Stimulated activated CD4-positive, alpha-beta T cell treated with anti-CD3 and anti-CD28 coated beads, Interleukin-4, amount 100 ng/mL, for 24 hours (primary cell): ENCODE measurements around the gene SHISA3.
"Not testable (repeated sequence)": the region's sequence is repeated elsewhere in the genome, so short reads cannot be mapped to it uniquely, and the experiment has no call there.

ENCODE experiments used
- DNase-seq: peaks from one replicate; pipeline ENCODE4 v3.0.0-alpha.2; 2020

The SHISA3 gene

DNA sequence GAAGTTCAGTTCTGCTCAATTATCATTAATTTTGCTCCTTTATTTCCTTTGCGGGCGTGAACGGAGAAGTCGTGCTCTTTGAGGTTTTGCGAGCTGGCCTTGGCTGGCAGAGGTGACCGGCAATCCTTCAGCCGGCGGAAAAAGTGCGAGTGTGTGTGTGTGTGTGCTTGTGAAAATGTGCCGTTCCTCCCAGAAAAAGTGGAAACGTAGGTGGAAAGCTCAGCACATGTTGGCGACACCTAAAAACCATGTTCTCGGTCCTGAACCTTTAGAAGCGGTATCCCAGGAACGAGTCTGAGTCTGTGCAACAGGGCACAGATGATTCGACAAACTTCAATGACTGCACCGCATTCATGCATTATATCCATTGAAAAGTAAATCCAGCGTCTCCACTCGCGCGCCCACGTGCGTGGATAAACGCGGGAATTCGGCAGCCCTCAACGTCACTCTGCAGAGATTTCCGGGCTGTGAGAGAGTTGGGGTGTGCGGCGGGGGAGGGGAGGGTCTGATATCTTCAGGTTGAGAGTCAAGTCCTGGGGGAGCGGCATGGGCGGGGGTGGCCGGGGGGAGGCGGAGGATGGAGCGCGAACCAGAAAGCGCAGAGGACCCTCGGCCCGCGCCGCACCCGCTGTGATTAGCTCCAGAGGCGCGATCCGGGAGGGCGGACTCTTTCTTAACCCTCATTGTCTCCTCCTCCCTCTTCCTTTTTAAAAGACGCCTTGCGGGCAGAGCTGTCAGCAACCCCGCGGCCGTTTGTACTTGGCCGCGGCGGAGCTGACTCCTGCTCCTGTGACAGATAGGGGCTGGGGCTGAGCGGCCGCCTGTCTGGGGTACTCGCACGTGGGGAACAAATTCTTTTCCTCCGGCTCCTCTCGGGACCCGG, at the start of gene SHISA3:
Gene SHISA3 (plus strand): TSS at position 737 of the 883 bp plus-strand sequence. CDS start 569 bp downstream, outside the sequence.
- no peak for DNase-seq

DNA sequence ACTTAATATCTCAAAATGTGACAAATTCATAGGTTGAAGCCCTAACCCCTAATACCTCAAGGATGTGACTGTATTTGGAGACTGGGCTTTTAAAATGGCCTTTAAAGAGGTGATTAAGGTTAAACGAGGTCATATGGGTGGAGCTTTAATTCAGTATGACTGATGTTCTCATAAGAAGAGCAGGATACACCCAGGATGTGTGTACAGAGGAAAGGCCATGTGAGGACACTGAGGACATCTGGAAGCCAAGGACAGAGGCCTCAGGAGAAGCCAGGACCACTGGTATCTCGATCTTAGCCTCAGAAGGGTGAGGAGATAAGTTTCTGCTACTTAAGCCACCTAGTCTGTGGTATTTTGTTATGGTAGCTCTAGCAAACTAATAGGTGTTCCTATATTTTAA, 49.0 kb upstream of the SHISA3 start:
- DNase-seq: no peak

DNA sequence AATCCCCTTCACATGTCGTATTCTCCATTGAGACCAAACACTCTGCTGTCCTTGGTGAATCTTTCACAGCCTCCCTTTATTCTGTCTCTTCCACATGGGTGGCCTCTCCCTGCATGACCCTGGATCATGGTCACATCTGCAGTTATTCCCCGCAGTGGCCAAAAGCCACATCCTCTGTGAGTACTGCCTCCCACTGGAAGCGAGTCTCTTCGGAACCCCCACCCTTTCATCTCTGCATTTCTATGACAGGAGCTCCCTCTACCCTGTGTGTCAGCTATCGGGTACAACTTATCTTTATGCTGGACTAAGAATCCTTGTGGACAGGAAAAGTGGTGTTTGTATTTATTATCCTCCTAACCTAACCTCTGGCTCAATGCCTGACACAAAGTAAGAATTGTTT, 48.6 kb upstream of the SHISA3 start:
- no peak for DNase-seq

DNA sequence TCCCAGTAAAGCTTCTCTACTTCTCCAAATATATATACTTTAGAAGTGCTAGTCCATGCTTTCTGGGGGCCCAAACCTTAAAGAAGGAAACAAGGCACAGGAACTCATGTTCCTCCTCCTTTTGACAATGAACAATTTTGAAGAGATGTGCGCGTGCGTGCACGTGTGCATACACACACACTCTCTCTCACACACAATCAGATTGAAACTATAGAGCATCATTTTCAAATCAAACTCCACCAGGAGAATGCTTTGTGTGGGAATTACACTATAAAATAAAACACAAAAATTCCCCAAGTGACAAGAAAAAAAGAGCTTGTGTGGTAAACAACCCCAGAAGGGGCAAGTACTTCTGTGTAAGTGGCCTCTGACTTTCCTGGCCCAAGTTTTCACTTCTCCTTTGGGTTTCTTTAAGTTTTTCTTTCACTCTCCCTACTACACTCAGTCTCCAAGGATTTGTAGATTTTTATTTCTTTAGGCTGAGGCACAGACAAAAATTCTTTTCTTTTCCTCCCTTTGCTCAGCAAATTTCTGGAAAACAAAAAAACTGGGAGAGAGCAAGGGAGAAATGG, 46.6 kb upstream of the SHISA3 start:
- no peak for DNase-seq

DNA sequence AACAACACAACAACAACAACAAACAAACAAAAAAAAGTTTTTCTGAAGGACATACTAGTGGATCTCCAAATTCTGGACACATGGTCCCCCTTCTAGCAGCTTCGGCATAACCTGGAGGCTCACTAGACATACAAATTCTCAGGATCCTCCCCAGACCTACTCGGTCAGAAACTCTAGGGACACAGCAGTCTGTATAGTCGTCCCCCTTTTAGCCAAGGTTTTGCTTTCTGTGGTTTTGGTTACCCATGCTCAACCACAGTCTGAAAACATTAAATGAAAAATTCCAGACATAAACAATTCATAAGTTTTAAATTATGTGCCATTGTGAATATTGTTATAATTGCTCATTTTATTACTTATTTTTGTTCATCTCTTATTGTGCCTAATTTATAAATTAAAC, 45.2 kb upstream of the SHISA3 start:
- DNase-seq: no peak

DNA sequence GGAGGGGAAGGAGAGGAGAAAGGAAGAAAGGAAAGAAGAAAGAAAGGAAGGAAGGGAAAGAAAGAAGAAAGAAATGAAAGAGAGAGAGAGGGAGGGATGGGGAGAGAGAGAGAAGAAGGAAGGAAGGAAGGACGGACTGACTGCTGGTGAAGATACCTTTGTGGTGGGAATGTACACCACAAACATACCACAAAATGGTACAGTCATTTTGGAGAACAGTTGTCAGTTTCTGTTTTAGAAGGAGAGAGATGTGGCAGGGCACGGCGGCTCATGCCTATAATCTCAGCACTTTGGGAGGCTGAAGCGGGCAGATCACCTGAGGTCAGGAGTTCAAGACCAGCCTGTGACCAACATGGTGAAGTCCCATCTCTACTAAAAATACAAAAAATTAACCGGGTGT, 40.0 kb upstream of the SHISA3 start:
- DNase-seq: no peak

DNA sequence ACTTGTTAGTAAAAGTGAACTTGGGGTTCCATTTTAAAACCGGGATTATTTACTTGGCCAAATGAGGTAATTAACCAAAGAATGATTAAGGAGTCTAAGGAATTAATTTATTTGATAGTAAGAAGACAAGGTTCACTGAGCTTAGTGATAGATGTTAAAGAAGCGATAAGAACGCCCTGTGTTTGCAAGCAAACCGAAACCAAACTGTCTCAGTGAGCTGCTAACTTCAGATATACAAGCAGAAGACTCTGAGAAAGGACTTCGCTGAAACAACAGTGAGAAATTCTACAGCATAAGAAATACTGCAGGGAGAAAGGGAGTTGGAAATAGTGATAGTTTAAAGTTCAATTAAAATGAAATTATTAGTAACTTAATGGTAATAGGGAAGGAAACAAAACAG, 37.6 kb upstream of the SHISA3 start:
- no peak for DNase-seq

DNA sequence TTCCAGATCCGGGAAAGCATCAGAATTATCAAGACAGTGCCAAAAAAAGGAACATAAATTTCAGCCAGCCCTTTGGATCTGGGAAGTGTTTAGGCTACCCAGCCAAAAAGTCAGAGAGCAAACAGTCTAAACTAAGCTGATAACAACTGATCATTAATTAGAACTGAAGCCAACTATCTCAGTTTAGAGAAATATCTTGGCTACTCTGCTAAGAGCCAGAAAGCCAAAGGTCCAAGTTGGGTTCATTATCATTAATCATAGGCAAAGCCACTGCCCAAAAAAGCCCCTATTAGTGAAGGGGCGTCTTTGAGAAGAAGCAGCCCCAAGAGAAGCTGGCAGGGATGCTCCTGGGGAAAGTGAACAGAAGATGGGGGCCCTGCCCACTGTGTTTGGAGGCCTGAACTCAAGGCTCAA, 37.0 kb upstream of the SHISA3 start:
- DNase-seq: no peak

DNA sequence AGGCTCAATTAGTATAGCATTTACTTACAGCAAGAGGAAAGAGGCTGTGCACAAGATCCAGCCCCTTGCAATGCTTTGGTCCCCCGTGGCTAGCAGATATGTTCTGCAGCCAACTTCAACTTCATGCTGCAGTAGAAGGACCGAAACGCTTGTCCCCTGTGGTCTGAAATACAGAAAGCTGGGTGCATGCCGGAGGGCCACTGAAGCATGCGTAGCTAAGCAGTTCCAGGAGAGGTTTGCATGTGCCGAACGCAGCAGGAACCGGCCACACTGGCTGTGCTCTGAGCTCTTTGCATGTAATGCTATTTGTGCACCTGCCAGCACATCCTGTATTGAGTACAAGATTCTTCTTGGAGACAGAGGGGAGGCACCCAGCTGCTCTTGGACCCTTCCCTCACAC, 35.8 kb upstream of the SHISA3 start:
- DNase-seq: no peak

DNA sequence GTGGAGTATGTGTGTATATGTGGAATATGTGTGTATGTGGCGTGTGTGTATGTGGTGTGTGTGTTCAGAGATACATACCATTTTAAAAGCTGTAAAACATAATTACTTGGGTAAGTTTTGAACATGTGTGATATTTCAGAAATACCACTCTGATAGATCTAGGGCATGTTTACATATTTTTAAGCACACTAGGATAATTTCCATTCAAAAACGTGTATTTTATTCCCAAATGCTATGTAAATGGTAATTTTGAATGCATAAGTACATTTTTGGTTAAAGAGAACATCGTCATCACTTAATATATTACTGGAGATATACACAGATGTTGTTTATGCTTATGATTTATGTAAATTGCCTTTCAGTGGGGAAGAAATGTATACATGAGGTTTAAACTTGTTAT, 34.7 kb upstream of the SHISA3 start:
- DNase-seq: no peak

DNA sequence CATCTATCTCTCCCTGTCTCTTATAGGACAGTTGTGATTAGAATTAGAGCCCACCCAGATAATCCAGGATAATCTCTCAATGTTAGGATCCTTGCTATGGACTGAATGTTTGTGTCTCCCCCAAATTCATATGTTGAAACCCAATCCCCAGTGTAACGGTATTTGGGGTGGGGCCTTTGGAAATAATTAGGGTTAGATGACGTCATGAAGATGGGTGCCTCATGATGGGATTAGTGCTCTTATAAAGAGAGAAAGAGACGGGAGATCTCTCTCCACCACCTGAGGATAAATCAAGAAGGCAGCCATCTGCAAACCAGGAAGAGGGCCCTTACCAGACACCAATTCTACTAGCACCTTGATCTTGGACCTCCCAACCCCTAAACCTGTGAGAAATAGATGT, 33.7 kb upstream of the SHISA3 start:
- DNase-seq: no peak

DNA sequence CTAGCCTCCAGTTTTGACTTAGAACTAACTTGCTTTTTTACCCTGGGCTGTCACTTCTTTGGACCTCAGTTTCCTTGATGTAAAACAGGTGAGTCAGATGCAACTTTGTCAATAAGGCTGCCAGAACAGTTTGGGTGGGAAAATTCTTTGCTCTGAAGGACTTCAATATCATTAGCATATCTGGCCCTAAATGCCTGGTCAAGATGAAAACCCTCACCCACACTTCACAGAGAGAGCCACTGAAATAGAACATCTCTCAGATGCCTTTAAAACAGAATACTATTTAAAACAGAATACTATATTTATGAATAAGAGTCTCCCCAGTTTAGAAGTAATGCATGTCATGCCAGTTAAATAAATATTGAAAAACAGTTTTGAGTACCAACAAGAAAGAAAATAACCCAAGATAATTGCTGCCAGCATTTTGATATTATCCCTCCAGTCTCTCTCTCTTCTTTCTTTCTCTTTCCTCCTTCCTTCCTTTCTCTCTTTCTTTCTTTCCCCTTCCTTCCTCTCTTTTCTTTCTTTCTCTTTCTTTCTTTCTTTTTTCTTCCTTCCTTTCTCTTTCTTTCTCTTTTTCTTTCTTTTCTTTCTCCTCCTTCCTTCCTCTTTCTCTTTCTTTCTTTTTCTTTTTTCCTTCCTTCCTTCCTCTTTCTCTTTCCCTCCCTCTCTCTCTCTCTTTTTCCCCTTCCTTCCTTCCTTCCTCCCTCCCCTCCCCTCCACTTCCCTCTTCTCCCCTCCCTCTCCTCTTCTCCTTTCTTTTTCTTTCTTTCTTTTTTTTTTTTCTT, 32.8 kb upstream of the SHISA3 start:
- no peak for DNase-seq

DNA sequence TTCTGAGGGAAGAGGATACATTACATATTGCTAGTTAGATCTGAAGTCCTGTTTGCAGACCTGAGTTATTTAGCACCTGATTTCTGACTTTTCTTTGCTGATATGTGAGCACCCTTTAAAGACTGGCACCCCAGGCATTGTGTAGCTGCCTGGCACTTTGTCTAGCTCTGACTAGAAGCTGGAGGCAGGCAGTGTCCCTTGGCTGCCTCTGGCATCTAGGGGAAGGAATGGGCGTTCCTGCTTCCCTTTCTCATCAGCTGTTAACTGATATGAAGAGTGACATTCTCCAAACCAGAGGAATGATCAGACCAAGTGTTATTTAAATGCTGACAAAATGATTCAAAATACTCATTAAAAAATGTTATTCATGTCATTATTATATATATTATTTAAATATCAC, 30.3 kb upstream of the SHISA3 start:
- DNase-seq: no peak

DNA sequence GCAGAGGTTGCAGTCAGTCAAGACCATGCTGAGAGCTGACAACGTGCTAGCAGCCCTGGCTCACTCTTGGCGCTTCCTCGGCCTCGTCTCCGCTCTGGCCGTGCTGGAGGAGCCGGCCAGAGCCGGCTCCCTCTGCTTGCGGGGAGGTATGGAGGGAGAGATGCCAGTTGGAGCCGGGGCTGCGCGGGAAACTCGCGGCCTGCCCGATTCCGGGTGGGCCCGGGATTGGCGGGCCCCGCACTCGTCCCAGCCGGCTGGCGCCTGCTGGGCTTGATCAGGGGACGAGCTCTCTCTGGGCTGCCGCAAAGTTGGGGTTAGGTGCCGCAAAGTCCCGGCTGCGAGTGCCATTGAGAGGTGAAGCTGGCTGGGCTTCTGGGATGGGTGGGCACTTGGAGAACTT, 27.8 kb upstream of the SHISA3 start:
- DNase-seq: no peak

DNA sequence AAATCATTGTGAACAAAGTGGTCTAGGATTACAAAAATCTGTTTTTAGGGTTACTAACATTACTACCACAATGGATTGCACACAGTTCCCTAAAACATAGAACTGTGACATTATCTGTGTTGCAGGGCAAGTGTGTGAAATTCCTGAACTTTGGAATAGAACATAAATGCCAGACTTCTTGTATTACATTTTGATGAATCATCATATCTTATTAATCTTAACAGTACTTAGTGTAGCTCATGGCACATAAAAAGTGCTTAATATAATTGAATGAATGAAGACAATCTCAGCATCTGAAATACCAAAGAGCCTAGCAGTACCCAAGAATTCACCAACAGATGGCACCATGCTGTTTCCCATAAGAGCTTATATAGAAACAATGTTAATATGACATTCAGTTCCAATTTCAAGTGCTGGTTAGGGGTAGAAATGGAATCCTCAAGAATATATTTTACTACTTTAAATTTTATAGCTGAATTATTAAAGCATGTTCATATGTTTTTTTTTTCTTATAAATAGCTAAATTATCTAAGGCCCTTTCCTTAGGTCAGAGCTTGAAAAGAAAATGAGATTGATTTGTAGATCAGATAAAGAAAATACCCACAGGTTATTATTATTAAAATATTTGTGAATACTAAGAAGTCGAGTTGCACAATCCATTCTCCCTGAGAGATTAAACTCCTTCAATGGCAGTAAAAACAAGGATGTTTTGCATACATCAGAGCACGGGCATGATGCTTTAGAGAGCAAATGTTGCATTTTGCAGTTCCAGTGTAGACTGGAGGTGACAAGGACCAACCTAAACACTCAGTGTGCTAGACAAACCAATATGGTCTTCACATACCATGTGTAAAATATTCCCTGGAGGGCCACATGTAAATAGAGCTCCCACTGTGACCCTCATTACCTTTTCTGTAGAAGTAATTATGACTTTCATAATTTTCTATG, 25.7 kb upstream of the SHISA3 start:
- no peak for DNase-seq

DNA sequence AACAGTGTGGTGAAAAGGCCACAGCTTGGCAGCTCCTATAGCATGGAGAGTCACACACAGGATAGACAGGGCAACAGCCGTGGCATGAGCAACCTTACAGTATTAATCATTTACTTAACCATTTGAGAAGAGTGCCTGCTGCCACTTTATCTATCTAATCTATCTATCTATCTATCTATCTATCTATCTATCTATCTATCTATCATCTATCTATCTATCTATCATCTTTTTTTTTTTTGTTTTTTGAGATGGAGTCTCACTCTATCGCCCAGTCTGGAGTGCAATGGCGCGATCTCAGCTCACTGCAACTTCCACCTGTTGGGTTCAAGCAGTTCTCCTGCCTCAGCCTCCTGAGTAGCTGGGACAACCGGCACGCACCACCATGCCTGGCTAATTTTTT, 25.0 kb upstream of the SHISA3 start:
- DNase-seq: not testable (repeated sequence)

DNA sequence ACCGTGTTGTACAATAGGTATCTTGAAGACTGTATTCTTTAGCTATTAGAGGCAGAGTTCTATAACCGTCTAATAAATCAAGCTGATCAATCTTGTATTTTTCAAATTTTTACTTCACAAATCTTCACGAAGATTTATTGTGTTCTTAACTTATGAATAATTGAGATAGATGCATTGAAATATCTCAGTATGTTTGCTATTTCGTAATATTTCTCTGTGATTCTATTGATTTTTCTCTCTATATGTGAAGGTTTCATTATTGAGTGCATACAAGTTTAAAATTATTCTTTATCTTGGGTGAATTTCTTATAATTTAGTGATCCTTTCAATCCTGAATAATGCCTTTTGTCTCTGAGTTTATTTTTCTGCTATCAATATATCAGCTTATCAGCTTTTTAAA, 19.8 kb upstream of the SHISA3 start:
- DNase-seq: no peak

DNA sequence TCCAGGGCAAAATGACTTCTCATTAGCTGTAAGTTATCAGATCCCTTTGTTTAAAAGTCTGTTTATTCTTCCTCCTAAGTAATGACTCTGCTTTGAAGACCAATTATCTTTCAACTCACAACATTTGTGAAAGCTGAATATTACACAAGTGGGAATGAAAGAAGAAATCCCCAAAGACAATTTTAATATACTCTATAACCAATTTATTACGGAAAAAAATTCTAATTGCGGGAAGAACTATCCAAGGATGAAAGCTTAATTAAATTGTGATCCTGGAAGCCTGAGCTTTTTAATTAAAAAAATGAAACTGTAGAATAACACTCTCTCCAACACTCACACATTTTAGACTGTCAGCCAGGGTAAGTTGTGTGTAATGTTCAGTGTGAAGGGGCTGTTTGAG, 15.6 kb upstream of the SHISA3 start:
- DNase-seq: no peak

DNA sequence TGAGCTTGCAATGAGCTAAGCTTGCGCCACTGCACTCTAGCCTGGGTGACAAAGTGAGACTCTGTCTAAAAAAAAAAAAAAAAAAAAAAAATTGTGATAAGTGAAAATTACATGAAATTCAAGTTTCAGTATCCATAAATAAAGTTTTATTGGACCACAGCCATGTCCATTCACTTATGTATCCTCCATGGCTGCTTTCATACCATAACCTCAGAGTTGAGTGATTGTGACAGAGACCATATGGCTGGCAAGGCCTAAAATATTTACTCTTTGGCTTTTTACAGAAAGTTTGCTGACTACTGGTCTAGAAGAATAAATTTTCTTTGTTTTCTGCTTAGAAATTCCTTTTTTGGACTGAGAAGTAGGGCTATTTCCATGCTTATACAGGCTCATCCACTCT, 11.8 kb upstream of the SHISA3 start:
- no peak for DNase-seq

DNA sequence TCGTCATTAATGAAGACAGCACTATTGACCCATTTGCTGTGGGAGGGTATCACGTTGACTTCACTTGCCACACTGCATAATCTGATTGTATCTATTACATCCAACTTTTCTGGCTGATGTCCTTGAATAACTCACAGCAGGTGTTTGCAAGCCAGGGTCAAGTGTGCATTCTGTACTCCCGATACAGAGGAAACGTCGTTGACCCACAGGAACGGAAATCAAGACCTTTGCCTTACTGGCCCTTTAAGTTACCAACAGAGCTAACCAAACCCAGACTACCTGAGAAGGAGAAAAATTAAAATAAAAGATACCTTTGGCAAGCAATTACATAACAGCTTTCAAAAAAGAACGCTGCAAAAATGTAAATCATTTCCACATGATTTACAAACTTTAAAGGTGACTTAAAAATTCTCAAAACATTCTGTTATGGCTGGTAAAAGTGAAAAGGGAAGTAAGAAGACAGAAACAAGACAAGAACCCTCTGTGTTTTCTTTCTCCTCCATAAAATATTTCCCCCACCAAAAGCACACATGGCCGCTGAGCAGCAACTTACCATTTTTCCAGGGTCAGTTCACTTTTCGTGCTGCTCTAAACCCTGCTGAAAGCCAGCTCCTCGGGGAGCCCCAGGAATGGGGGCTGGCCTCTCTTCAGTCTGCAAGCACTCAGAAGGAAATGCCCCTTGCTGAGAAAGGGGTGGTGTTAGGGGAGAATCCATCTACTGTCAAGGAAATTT, 6.5 kb upstream of the SHISA3 start:
- no peak for DNase-seq

DNA sequence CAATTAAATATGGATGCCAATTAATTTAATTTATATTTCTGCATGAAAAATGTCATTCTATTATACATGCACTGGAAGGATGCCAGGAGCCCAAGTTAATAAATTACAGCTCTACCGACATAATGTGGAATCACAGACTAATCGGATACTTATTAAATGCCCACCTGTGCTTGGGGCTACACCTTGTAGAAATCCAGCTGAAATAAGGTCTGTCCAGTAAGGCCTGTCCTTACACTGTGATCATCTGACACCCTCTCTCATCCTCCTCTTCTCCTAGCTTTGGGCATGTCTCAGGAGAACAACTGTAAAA, 6.0 kb upstream of the SHISA3 start:
- no peak for DNase-seq

DNA sequence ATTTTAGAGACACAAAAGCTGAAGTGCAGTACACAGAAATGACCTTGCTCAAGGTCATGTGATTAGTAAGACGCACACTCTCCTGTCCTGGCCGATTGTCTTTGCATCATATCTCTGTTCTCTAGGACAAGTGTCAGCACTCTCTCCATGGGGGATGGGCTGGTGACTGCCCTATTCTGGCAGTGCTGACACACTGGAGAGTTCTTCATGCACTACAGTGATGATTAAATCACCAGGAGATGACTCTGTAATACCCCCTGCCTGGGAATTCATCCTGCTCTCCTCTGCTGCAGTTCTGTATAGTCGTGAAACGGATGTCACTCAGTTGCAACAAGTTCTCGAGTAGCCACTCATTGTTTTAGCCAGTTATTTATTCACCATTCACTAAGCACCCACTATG, 5.3 kb upstream of the SHISA3 start:
- DNase-seq: no peak
